Suprapubic skin (tissue), 4 donors: ENCODE measurements around the gene CHST11. TPM values are rescaled to one million over a fixed set of nuclear protein-coding genes. Genes with fewer than 3 reads are reported as not detected.

Source experiments
- DNase-seq, 2 donors: peaks; one replicate each; pipeline ENCODE4 v3.0.0-alpha.2; 2019; ENCODE audit warnings: low spot score in 2 of 2
- H3K27ac ChIP-seq: fragments of 200-600 bp; sonication (generic); one replicate; pipeline ENCODE4 v1.5.1; 2019
- H3K27me3 ChIP-seq: fragments of 200-600 bp; sonication (generic); one replicate; pipeline ENCODE4 v1.5.1; 2019
- H3K36me3 ChIP-seq: fragments of 200-600 bp; sonication (generic); one replicate; pipeline ENCODE4 v1.5.1; 2019
- H3K4me1 ChIP-seq: fragments of 200-600 bp; sonication (generic); one replicate; pipeline ENCODE4 v1.5.1; 2019
- H3K4me3 ChIP-seq: fragments of 200-600 bp; sonication (generic); one replicate; pipeline ENCODE4 v1.5.1; 2019; ENCODE audit warnings: mild to moderate bottlenecking
- H3K9me3 ChIP-seq: fragments of 200-600 bp; sonication (generic); one replicate; pipeline ENCODE4 v1.5.1; 2019
- CTCF ChIP-seq, 2 donors: fragments of 200-600 bp in 1 of 2; fragments of 450-650 bp in 1 of 2; sonication (generic) in 1 of 2; IDR thresholded peaks; one replicate each; pipeline ENCODE4 v1.5.1; 2016 to 2019; ENCODE audit warnings: antibody characterized with exemption in 2 of 2, mild to moderate bottlenecking in 1 of 2, moderate library complexity in 1 of 2
- EP300 ChIP-seq: sonication (generic); formaldehyde crosslinking; IDR thresholded peaks from one replicate; pipeline ENCODE4 v1.6.1; 2017; ENCODE audit warnings: antibody characterized with exemption
- POLR2A ChIP-seq, 2 donors: fragments of 450-650 bp; IDR thresholded peaks; one replicate each; pipeline ENCODE4 v1.6.1; 2017; ENCODE audit warnings: antibody characterized with exemption in 2 of 2, mild to moderate bottlenecking in 2 of 2, moderate library complexity in 2 of 2
- POLR2AphosphoS5 ChIP-seq, 3 donors: sonication (generic); formaldehyde crosslinking; IDR thresholded peaks; one replicate each; pipeline ENCODE4 v1.6.1; 2017; ENCODE audit warnings: antibody characterized with exemption in 3 of 3
- WGBS: methylation state at CpG from one replicate; pipeline ENCODE4 v1.1.5; 2018; 5-methylcytosine and 5-hydroxymethylcytosine counted together
- total RNA-seq, 4 donors: library from RNA; depleted of rRNA; stranded (reverse); fragments of >200 nt; gene quantifications; one replicate each; pipeline ENCODE4 v1.1.0, GENCODE V29; 2016

CHST11 gene
- total RNA-seq, 4 donors from 2014 or later: 1.8 to 5.8 (median 3.8) TPM

- DNase-seq: no peak
- no peak overlapping the region for H3K27ac ChIP-seq
- WGBS: 85% methylated on average over 6 of the region's 6 CpGs
- no peak for TF ChIP-seq CTCF (IDR thresholded peaks at IDR 0.05)
- TF ChIP-seq POLR2A (IDR thresholded peaks at IDR 0.05): no peak
- no peak for TF ChIP-seq EP300
- no peak for TF ChIP-seq POLR2AphosphoS5 (IDR thresholded peaks at IDR 0.05)
- H3K36me3 ChIP-seq: no peaks in the 10 kb centered on the region
- H3K9me3 ChIP-seq: no peaks in the 10 kb centered on the region
- H3K27me3 ChIP-seq: no peaks in the 10 kb centered on the region
- H3K4me1 ChIP-seq: no peaks in the 10 kb centered on the region
- no peak overlapping the region for H3K4me3 ChIP-seq
These were observed 40.6 kb upstream of the CHST11 start for GRCh38 chr12:104416136-104416535.

DNA sequence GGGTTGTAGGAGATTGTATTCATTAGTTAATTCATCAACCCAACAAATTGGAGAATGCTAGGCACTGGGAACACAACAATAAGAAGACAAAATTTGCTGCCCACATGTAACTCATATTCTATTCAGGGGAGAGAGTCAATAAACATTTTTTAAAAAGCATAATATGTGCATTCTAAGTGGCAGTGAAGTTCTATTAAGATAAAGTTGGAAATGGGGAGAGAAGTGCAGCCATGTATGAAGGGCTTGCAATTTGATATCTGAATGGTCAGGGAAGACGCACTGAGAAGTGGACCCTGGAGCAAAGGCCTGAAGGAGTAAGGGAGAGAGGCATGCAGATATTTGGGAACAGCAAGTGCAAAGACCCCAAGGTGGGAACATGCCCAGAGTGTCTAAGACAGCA lies 40.2 kb upstream of the CHST11 start:
- no peak for DNase-seq
- Histone ChIP-seq H3K27me3 (no peaks in the 10 kb centered on the region), H3K27ac (no peak overlapping the region), H3K9me3 (no peaks in the 10 kb centered on the region), H3K36me3 (no peaks in the 10 kb centered on the region), H3K4me1 (no peaks in the 10 kb centered on the region), H3K4me3 (no peak overlapping the region)
- WGBS: 51% methylated on average over 1 of the region's 1 CpG
- no peak for TF ChIP-seq POLR2AphosphoS5 (IDR thresholded peaks at IDR 0.05)
- no peak for TF ChIP-seq EP300
- no peak for TF ChIP-seq CTCF (IDR thresholded peaks at IDR 0.05)
- TF ChIP-seq POLR2A (IDR thresholded peaks at IDR 0.05): no peak

DNA sequence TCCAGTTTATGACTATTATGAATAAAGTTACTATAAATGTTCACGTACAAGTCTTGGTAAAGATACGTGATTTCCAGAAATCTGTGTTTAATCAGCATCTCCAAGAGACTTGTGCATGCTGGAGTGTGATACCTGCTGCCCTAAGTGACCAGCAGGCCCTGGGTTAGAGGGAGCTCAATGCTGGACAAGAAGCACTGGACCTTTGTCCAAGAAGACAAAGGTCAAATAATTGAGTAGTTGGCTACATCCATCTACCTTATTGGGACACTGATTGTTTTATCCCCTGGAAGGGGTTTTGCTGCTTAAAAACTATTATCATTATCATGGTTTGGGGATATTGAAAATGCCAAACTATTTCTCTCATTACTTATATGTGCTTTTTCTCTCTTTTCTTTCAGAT lies 37.0 kb upstream of the CHST11 start:
- no peak for DNase-seq
- 87% methylated on average over 2 of the region's 2 CpGs for WGBS
- H3K27me3 ChIP-seq: no peaks in the 10 kb centered on the region
- H3K36me3 ChIP-seq: no peaks in the 10 kb centered on the region
- H3K27ac ChIP-seq: no peak overlapping the region
- TF ChIP-seq CTCF (IDR thresholded peaks at IDR 0.05): no peak
- TF ChIP-seq POLR2A (IDR thresholded peaks at IDR 0.05): no peak
- TF ChIP-seq POLR2AphosphoS5 (IDR thresholded peaks at IDR 0.05): no peak
- TF ChIP-seq EP300: no peak
- H3K4me1 ChIP-seq: no peaks in the 10 kb centered on the region
- H3K4me3 ChIP-seq: no peak overlapping the region
- H3K9me3 ChIP-seq: no peaks in the 10 kb centered on the region

GRCh38 chr12:104420868-104421267 lies 35.9 kb upstream of the CHST11 start:
- Histone ChIP-seq H3K36me3 (no peaks in the 10 kb centered on the region), H3K4me1 (no peaks in the 10 kb centered on the region), H3K9me3 (no peaks in the 10 kb centered on the region), H3K4me3 (no peak overlapping the region), H3K27me3 (no peaks in the 10 kb centered on the region), H3K27ac (no peak overlapping the region)
- TF ChIP-seq EP300: no peak
- TF ChIP-seq POLR2AphosphoS5 (IDR thresholded peaks at IDR 0.05): no peak
- 54% methylated on average over 2 of the region's 2 CpGs for WGBS
- no peak for DNase-seq

DNA sequence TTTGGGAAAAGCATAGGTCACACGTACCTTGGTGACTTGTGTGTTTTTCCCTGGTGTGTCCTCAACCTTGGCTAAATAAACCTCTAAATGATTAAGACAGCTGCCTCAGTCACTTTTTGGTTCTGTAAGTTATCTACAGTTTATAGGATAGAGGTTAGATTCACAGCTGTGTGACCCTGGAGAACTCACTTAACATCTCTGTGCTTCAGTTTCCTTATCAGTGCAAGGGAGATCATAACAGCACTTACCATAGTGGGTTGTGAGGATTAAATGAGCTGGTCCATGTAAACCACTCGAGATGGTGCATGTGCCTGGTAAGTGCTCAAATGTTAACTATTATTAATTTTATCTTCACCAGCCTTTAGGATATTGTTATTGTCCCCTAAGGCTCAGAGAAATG lies 35.4 kb upstream of the CHST11 start:
- Histone ChIP-seq H3K4me1 (no peaks in the 10 kb centered on the region), H3K27me3 (no peaks in the 10 kb centered on the region), H3K9me3 (no peaks in the 10 kb centered on the region), H3K36me3 (no peaks in the 10 kb centered on the region), H3K27ac (no peak overlapping the region), H3K4me3 (no peak overlapping the region)
- no peak for DNase-seq
- WGBS: 85% methylated on average over 2 of the region's 2 CpGs
- TF ChIP-seq POLR2A (IDR thresholded peaks at IDR 0.05) (no peak), POLR2AphosphoS5 (IDR thresholded peaks at IDR 0.05) (no peak), EP300 (no peak), CTCF (IDR thresholded peaks at IDR 0.05) (no peak)

GRCh38 chr12:104422441-104422840 lies 34.3 kb upstream of the CHST11 start:
- Histone ChIP-seq H3K27me3 (no peaks in the 10 kb centered on the region), H3K4me1 (no peaks in the 10 kb centered on the region), H3K9me3 (no peaks in the 10 kb centered on the region), H3K27ac (no peak overlapping the region), H3K36me3 (no peaks in the 10 kb centered on the region), H3K4me3 (no peak overlapping the region)
- WGBS: 63% methylated on average over 1 of the region's 1 CpG
- TF ChIP-seq POLR2A (IDR thresholded peaks at IDR 0.05): no peak
- no peak for TF ChIP-seq EP300
- no peak for TF ChIP-seq POLR2AphosphoS5 (IDR thresholded peaks at IDR 0.05)
- DNase-seq: no peak
